HG02588 (cell line): ENCODE data around the gene GAS2L2.
"Not testable (repeated sequence)": the region's sequence is repeated elsewhere in the genome, so short reads cannot be mapped to it uniquely, and the experiment has no call there.

Experiments
- ATAC-seq: cut with Tn5 transposase; IDR thresholded peaks from one replicate; pipeline ENCODE4 v1.9.1; 2021; ENCODE audit warnings: mild to moderate bottlenecking, moderate library complexity; ENCODE audit not compliant: unreplicated experiment

The GAS2L2 gene

GRCh38 chr17:35773679-35774425, 20.8 kb upstream of the GAS2L2 start:
- ATAC-seq, result no peak

DNA sequence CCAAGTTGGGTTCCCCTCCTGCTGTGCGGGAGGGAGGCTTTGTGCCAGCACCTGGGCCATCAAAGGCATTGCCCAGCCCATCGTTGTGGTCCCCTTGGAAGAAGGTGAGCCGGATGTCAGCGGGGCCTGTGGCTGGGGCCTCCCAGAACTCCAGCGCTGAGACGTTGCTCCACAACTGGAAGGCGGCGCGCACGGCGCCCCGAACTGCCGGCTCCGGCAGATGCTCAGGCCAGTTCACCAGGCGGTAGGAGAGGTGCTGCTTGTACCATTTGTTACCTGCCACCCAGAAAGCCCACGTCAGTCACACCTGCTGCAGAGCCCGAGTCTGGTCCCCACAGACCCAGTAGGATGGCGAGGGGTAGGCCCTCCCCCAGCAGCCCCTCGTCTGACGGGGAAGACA, 20.1 kb upstream of the GAS2L2 start:
- no peak for ATAC-seq

DNA sequence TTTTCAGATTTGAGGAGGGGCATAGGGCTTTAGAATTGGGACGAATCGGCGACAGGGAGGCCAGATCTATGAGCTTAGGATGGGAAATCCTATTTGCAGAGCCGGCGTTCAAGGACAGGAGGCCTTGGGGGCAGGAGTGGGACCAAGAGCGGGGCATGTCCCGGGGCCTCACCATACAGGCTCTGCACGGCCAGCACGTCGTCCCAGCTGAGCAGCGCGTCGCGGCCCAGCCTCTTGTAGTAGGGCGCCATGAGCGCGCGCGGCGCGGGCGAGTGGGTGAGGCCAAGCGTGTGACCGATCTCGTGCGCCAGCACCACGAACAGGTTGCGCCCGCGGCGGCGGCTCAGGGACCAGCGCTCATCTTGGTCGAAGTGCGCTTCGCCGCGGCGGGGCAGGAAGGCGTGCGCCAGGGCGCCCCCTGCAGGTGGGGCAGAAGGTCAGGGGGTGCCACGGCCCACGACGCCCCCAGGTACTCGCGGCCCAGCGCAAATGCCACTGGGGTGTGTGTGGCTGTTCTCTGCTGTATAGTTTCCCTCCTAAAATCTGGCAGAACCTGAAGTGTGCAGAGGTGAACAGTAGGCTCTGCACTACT, 17.0 kb upstream of the GAS2L2 start:
- no peak for ATAC-seq

DNA sequence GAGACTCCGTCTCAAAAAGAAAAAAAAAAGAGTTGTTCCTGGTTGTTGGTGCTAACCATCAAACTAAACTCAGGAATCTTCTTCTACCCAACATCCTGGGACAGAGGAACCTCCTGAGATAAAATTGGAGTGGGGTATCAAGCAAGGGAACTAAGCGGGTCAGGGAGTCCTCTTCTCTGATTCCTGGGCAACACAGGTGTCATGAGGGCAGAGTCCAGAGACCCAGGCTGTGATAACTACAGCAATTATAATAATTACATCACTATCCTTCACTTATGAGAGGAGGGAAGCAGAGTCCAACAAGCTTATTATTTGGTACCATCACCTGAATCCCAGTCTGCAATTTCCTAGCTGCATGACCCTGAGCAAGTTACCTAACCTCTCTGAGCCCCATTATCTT, 15.8 kb upstream of the GAS2L2 start:
- ATAC-seq, result no peak

- no peak for ATAC-seq
Observed at GRCh38 chr17:35766903-35767510, 14.0 kb upstream of the GAS2L2 start.

- no peak for ATAC-seq
Observed at GRCh38 chr17:35766489-35766877, 13.4 kb upstream of the GAS2L2 start.

DNA sequence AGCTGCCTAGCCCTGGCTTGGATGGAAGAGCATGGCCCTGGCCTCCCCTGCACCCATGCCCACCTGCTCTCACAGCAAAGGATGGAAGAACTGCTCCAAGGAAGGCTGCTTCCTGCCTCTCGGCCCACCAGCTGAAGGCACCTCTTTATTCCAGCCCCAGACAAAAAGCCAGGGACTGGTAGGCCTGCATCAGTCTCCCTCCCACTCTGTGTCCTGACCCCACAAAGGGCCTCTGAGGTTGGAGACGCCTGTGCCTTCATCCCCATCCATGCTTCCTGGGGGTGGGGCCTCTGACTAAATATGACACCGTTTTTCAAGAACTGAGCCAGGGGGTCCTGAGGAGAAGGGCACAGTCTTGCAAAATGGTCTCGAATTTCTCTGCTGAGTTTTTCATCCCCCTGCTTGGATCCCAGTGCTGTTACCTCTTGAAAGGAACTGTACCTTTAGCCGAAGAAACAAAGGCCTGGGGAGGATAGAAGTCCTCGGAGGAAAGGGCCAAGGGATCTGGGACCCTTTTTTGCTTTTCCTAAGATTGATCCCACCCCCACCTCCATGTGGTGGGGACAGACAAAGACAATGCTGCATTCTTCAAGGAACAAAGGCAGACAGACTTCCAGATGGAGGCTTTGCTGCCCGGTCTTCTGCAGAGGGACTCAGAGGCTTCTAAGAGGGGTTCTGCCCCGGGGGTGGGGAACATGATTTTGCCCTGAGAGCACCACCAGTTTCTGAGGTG, 12.9 kb upstream of the GAS2L2 start:
- ATAC-seq, result no peak

- ATAC-seq, result no peak
Observed at GRCh38 chr17:35765086-35765710, 12.2 kb upstream of the GAS2L2 start.

DNA sequence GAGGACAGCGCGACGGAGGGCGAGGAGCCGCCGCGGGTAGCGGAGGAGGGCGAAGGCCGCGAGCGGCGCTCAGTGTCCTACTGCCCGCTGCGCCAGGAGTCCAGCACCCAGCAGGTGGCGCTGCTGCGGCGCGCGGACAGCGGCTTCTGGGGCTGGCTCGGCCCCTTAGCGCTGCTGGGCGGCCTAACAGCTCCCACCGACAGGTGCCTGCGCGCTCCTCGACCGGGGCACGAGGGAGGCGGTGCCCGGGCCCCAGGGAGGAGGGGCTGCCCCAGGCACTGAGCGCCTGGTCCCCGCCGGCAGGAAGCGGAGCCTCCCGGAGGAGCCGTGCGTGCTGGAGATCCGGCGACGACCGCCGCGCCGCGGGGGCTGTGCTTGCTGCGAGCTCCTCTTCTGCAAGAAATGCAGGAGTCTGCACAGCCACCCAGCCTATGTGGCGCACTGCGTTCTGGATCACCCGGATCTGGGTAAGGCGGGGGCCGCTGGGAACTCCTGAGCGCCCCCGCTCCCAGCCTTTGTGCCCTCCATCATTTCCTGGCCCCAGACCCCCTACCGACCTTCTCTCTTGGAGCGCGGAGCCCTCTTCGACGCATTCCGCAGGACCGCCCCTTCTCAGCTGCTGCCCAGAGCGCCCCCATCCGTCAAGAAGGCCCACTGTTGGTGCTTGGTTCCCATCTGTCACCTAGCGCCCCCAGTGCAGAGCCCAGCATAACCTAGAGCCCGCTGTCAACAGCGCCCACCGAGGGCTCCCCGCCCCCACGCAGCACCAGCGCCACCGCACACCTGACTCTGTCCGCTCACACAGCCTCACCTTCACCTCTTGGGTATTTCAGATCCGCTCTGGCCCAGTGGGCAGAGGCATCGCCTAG, 11.3 kb upstream of the GAS2L2 start:
- peak; percentile 74 for ATAC-seq

GRCh38 chr17:35763767-35764122, 10.7 kb upstream of the GAS2L2 start:
- no peak for ATAC-seq

DNA sequence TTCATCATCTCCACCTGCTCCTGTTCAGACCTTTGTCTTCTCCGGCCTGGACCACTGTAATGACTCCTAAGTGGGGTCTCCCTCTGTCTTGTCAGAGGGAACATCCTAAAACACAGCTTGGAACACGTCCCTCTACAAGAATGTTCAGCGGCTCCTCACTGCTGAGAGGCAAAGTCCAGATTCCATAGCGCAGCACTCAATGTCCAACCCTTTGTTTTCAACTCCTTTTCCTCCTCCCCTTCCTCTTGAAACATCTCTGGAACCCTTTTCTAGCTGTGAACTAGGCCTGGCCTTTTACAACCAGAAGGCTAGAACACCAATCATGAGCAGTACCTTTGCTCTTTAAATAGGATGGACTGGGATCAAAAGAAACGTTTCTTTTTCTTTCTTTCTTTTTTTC, 8.6 kb upstream of the GAS2L2 start:
- ATAC-seq, result no peak

- ATAC-seq, result no peak
Observed at GRCh38 chr17:35760587-35760986, 7.5 kb upstream of the GAS2L2 start, which contains the start of gene C17orf50. Gene C17orf50, plus strand, starts transcription at chr17:35760887. Its CDS starts 55 bp downstream, at chr17:35760942.

DNA sequence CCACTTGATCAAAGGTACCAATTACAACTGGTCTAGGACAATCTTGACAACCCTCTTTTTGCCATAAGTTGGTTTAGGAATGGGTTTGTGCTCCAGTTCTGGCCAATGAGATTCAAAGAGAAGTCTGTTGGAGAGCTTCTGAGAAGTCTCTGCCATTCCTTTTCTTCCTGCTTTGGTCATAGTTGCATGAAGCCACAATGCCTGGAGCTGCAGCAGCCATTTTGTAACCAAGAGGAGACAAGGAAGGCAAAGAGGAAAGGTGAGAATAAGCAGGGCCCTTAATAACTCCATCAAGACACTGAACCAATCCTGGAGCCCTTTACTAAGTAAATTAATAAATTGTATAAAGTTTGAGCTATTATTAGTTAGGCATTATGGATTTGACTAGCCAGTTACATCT, 4.2 kb upstream of the GAS2L2 start:
- no peak for ATAC-seq

- no peak for ATAC-seq
Observed at GRCh38 chr17:35752471-35752870, 568 bp downstream of the GAS2L2 start.

DNA sequence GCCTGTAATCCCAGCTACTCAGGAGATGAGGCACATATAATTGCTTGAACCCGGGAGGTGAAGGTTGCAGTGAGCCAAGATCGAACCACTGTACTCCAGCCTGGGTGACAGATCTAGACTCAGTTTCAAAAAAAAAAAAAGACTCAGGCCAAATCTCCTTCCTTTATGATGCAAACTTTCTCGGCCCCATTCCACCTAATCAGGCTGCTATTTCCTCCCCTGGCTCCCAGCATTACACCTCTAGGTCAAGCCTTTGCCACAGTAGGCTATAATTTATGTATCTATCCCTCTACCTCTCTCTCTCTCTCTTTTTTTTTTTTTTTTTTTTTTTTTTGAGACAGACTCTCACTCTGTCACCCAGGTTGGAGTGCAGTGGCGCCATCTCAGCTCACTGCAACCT, 1.5 kb downstream of the GAS2L2 start:
- not testable (repeated sequence) for ATAC-seq

GRCh38 chr17:35750526-35751395, 2.3 kb downstream of the GAS2L2 start:
- no peak for ATAC-seq

- ATAC-seq, result no peak
Observed at GRCh38 chr17:35749560-35750412, 3.3 kb downstream of the GAS2L2 start.

GRCh38 chr17:35748979-35749378, 4.1 kb downstream of the GAS2L2 start:
- ATAC-seq, result no peak
